ENCODE measurements around the gene ATOSA. TPM values are rescaled to one million over a fixed set of nuclear protein-coding genes. Genes with fewer than 3 reads are reported as not detected.

ATOSA gene
- total and polyA plus RNA-seq, 2 donors from 2014 or later, result 17.3 to 38.2 TPM

DNA sequence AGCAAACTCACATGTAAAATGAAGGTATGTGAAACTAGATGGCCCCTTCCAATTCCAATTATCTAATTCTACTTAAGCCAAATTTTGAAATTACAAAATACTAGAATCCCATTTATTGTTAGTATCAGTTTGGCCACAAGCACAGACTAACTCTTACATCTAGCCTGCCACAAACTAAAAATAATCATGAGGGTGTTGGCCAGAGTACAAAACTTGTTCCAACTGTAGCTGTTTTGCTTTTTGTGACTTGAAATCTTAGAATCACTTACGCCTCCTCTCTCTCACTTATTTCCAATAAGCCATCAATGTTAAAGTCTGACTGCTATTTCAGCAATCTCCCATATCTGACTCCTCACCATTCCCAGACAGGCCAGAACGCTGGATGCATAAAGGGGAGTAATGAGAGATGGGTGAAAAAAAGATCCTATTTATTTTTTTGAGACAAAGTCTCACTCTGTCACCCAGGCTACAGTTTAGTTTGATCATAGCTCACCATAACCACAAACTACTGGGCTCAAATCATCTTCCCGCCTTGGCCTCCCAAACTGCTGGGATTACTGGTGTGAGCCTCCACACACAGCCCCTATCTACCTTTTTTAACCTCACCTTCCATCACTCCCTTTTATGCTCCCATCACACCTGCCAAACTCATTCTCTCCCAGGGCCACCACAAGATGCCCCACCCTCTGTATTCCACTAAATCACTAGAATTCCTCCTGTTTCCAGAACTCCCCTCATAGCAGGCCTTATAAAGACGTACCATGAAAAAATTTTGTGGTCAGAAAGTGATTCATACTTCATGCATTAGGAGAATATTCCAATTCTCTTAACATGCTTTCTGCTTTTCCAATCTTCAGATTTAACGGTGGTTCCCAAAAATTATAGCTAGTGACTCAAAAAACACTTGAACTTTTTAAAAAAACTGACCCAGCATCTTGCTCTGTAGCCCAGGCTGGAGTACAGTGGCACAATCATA is 36.5 kb downstream of the ATOSA start:
- no peak for FAIRE-seq
- TF ChIP-seq, protein P1, sequence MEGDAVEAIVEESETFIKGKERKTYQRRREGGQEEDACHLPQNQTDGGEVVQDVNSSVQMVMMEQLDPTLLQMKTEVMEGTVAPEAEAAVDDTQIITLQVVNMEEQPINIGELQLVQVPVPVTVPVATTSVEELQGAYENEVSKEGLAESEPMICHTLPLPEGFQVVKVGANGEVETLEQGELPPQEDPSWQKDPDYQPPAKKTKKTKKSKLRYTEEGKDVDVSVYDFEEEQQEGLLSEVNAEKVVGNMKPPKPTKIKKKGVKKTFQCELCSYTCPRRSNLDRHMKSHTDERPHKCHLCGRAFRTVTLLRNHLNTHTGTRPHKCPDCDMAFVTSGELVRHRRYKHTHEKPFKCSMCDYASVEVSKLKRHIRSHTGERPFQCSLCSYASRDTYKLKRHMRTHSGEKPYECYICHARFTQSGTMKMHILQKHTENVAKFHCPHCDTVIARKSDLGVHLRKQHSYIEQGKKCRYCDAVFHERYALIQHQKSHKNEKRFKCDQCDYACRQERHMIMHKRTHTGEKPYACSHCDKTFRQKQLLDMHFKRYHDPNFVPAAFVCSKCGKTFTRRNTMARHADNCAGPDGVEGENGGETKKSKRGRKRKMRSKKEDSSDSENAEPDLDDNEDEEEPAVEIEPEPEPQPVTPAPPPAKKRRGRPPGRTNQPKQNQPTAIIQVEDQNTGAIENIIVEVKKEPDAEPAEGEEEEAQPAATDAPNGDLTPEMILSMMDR (IDR thresholded peaks at IDR 0.05; ENCODE audit: borderline replicate concordance, extremely low read depth, insufficient read depth), result no peak

DNA sequence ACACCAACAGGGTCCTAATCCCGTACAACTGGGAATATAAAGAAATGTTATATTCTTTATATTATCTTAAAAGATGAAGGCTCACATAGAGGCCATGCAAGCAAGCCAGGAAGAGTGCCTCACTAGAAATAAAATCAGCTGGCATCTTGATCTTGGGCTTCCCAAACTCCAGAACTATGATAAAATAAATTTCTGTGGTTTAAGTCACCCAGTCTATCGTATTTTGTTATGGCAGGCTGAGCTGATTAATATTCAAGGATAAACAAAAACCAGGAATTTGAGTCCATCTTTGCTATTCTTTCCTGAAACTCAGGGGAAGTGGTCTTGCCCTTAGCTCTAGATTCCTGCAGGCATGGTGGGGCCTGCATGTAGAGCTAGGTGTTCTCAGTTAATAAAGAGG is 42.7 kb downstream of the ATOSA start:
- Histone ChIP-seq H3K4me1 (ENCODE audit: control insufficient read depth in 2 of 3, insufficient read depth in 2 of 3, low read depth in 1 of 3, low read length in 3 of 3) (no peaks in the 10 kb centered on the region), H3K9ac (ENCODE audit: low read length in 3 of 3) (no peak overlapping the region), H3K27ac (ENCODE audit: low read depth in 2 of 2, low read length in 2 of 2) (no peak overlapping the region), H3K9me3 (ENCODE audit: control insufficient read depth in 2 of 3, insufficient read depth in 1 of 3, low read length in 3 of 3) (no peaks in the 10 kb centered on the region), H3K36me3 (ENCODE audit: control insufficient read depth in 2 of 3, insufficient read depth in 3 of 3, low read length in 3 of 3) (peaks cover 0 to 7% (median 0%) of the 10 kb centered on the region in 3 donors), H3K27me3 (ENCODE audit: control insufficient read depth, insufficient read depth, low read length) (no peaks in the 10 kb centered on the region), H3K4me3 (ENCODE audit: low read length in 3 of 3) (no peak overlapping the region)
- intact Hi-C loops (cut with DNase I), result no loop called here
- no peak for DNase-seq
- FAIRE-seq, result no peak
- TF ChIP-seq, protein P1 (IDR thresholded peaks at IDR 0.05; ENCODE audit: borderline replicate concordance, extremely low read depth, insufficient read depth), result no peak

More for the DNA sequence above, 36.5 kb downstream of the ATOSA start:
- Histone ChIP-seq H3K27me3 (ENCODE audit: control insufficient read depth, insufficient read depth, low read length) (no peaks in the 10 kb centered on the region), H3K4me1 (ENCODE audit: control insufficient read depth in 2 of 3, insufficient read depth in 2 of 3, low read depth in 1 of 3, low read length in 3 of 3) (peaks cover 0 to 2% (median 0%) of the 10 kb centered on the region in 3 donors), H3K4me3 (ENCODE audit: low read length in 3 of 3) (no peak overlapping the region), H3K36me3 (ENCODE audit: control insufficient read depth in 2 of 3, insufficient read depth in 3 of 3, low read length in 3 of 3) (peaks cover 0 to 2% (median 0%) of the 10 kb centered on the region in 3 donors), H3K9me3 (ENCODE audit: control insufficient read depth in 2 of 3, insufficient read depth in 1 of 3, low read length in 3 of 3) (no peaks in the 10 kb centered on the region), H3K27ac (ENCODE audit: low read depth in 2 of 2, low read length in 2 of 2) (no peak overlapping the region), H3K9ac (ENCODE audit: low read length in 3 of 3) (no peak overlapping the region)
- intact Hi-C loops (cut with DNase I), result no loop called here
- no peak for DNase-seq

DNA sequence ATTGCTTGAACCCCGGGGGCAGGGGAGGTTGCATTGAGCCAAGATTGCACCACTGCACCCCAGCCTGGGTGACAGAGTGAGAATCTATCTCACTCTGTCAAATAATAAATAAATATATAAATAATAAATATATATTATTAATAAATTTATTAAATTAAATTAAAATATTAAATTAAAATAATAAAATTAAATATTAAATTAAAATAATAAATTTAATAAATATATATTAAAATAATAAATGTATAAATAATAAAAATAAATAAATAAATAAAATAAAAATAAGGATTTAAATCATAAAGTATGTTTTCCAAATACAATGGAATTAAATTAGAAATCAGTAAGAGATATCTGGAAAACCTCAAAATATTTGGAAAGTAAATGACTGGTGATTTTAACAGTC is 43.3 kb downstream of the ATOSA start:
- intact Hi-C loops (cut with DNase I), result no loop called here
- DNase-seq (no peak), FAIRE-seq (peak; percentile 97)
- Histone ChIP-seq H3K4me1 (ENCODE audit: control insufficient read depth in 2 of 3, insufficient read depth in 2 of 3, low read depth in 1 of 3, low read length in 3 of 3) (no peaks in the 10 kb centered on the region), H3K27me3 (ENCODE audit: control insufficient read depth, insufficient read depth, low read length) (no peaks in the 10 kb centered on the region), H3K27ac (ENCODE audit: low read depth in 2 of 2, low read length in 2 of 2) (no peak overlapping the region), H3K9me3 (ENCODE audit: control insufficient read depth in 2 of 3, insufficient read depth in 1 of 3, low read length in 3 of 3) (no peaks in the 10 kb centered on the region), H3K36me3 (ENCODE audit: control insufficient read depth in 2 of 3, insufficient read depth in 3 of 3, low read length in 3 of 3) (peaks cover 0 to 6% (median 0%) of the 10 kb centered on the region in 3 donors), H3K4me3 (ENCODE audit: low read length in 3 of 3) (no peak overlapping the region), H3K9ac (ENCODE audit: low read length in 3 of 3) (no peak overlapping the region)
- TF ChIP-seq, protein P1 (IDR thresholded peaks at IDR 0.05; ENCODE audit: borderline replicate concordance, extremely low read depth, insufficient read depth), result no peak

Other genes starting within 250 kb of the ATOSA start
- 32.9 TPM for gene MYO5A, start 150.5 kb downstream of the ATOSA start, total RNA-seq
- 3.5 TPM for gene MYO5A, start 150.5 kb downstream of the ATOSA start, polyA plus RNA-seq (ENCODE audit: insufficient read depth, low read depth, low replicate concordance)
- 160 TPM for gene ARPP19, start 110.4 kb downstream of the ATOSA start, total RNA-seq
- gene ARPP19, start 110.4 kb downstream of the ATOSA start, polyA plus RNA-seq (ENCODE audit: insufficient read depth, low read depth, low replicate concordance), result 43.0 TPM
- not detected for gene ONECUT1, start 110.9 kb upstream of the ATOSA start, total RNA-seq
- not detected for gene ONECUT1, start 110.9 kb upstream of the ATOSA start, polyA plus RNA-seq (ENCODE audit: insufficient read depth, low read depth, low replicate concordance)